Measurements from ENCODE around the gene LIN9. TPM values are rescaled to one million over a fixed set of nuclear protein-coding genes. Genes with fewer than 3 reads are reported as not detected.

Gene LIN9
- total RNA-seq, 2 donors from 2014 or later: 6.6 to 10.9 TPM

- H3K27me3 Mint-ChIP-seq: peaks cover 14 to 19% of the 10 kb centered on the region in 2 donors
- H3K4me1 Mint-ChIP-seq (ENCODE audit: low read depth in 2 of 2): peaks cover 9 to 16% of the 10 kb centered on the region in 2 donors
- peak overlapping the region; percentile 80 for H3K4me3 Mint-ChIP-seq
- no peaks in the 10 kb centered on the region for H3K9me3 Mint-ChIP-seq
- DNase-seq (ENCODE audit: low spot score) (no peak), ATAC-seq (no peak)
- H3K36me3 Mint-ChIP-seq: no peaks in the 10 kb centered on the region
- H3K27ac Mint-ChIP-seq: no peak overlapping the region
Measured at GRCh38 chr1:226309398-226310244, 657 bp upstream of the LIN9 start.

- Mint-ChIP-seq H3K4me1 (ENCODE audit: low read depth in 2 of 2) (peaks cover 9 to 20% of the 10 kb centered on the region in 2 donors), H3K36me3 (no peaks in the 10 kb centered on the region), H3K27ac (peak overlapping the region; percentile 60 to 78), H3K9me3 (no peaks in the 10 kb centered on the region), H3K4me3 (peak overlapping the region; percentile 89), H3K27me3 (peaks cover 7 to 11% of the 10 kb centered on the region in 2 donors)
- DNase-seq (ENCODE audit: low spot score) (no peak), ATAC-seq (no peak)
Measured at GRCh38 chr1:226308166-226308722, 720 bp downstream of the LIN9 start.

- Mint-ChIP-seq H3K27ac (no peak overlapping the region), H3K4me3 (no peak overlapping the region), H3K36me3 (no peaks in the 10 kb centered on the region), H3K9me3 (no peaks in the 10 kb centered on the region), H3K4me1 (ENCODE audit: low read depth in 2 of 2) (peaks cover 9 to 27% of the 10 kb centered on the region in 2 donors), H3K27me3 (peaks cover 7 to 10% of the 10 kb centered on the region in 2 donors)
- ATAC-seq (no peak), DNase-seq (ENCODE audit: low spot score) (no peak)
Measured at GRCh38 chr1:226306425-226306824, 2.5 kb downstream of the LIN9 start.

GRCh38 chr1:226305184-226305583 is 3.8 kb downstream of the LIN9 start:
- H3K36me3 Mint-ChIP-seq: no peaks in the 10 kb centered on the region
- ATAC-seq: no peak
- H3K4me1 Mint-ChIP-seq (ENCODE audit: low read depth in 2 of 2): peaks cover 9 to 26% of the 10 kb centered on the region in 2 donors
- H3K4me3 Mint-ChIP-seq: no peak overlapping the region
- H3K27me3 Mint-ChIP-seq: peaks cover 3 to 6% of the 10 kb centered on the region in 2 donors
- no peak for DNase-seq (ENCODE audit: low spot score)
- H3K27ac Mint-ChIP-seq: no peak overlapping the region
- no peaks in the 10 kb centered on the region for H3K9me3 Mint-ChIP-seq

- Mint-ChIP-seq H3K27me3 (no peaks in the 10 kb centered on the region), H3K9me3 (no peaks in the 10 kb centered on the region), H3K27ac (no peak overlapping the region), H3K4me3 (no peak overlapping the region), H3K36me3 (no peaks in the 10 kb centered on the region), H3K4me1 (ENCODE audit: low read depth in 2 of 2) (peaks cover 2 to 18% of the 10 kb centered on the region in 2 donors)
- ATAC-seq (no peak), DNase-seq (ENCODE audit: low spot score) (no peak)
Measured at GRCh38 chr1:226304291-226304955, 4.5 kb downstream of the LIN9 start.

GRCh38 chr1:226302731-226303130 is 6.2 kb downstream of the LIN9 start:
- DNase-seq (ENCODE audit: low spot score) (no peak), ATAC-seq (no peak)
- Mint-ChIP-seq H3K4me1 (ENCODE audit: low read depth in 2 of 2) (peaks cover under 1 to 18% of the 10 kb centered on the region in 2 donors), H3K27me3 (no peaks in the 10 kb centered on the region), H3K36me3 (peaks cover 4% of the 10 kb centered on the region), H3K27ac (no peak overlapping the region), H3K9me3 (no peaks in the 10 kb centered on the region), H3K4me3 (no peak overlapping the region)

GRCh38 chr1:226296911-226297310 is 12.1 kb downstream of the LIN9 start:
- no peak for ATAC-seq

GRCh38 chr1:226293553-226293920 is 15.4 kb downstream of the LIN9 start:
- ATAC-seq: no peak
- no peaks in the 10 kb centered on the region for H3K9me3 Mint-ChIP-seq
- no peak for DNase-seq (ENCODE audit: low spot score)
- H3K27me3 Mint-ChIP-seq: no peaks in the 10 kb centered on the region
- no peaks in the 10 kb centered on the region for H3K4me1 Mint-ChIP-seq (ENCODE audit: low read depth in 2 of 2)
- no peak overlapping the region for H3K4me3 Mint-ChIP-seq
- no peak overlapping the region for H3K27ac Mint-ChIP-seq
- peaks cover 9% of the 10 kb centered on the region for H3K36me3 Mint-ChIP-seq

More at GRCh38 chr1:226296911-226297310, 12.1 kb downstream of the LIN9 start:
- no peaks in the 10 kb centered on the region for H3K4me1 Mint-ChIP-seq (ENCODE audit: low read depth in 2 of 2)
- no peak overlapping the region for H3K27ac Mint-ChIP-seq
- no peaks in the 10 kb centered on the region for H3K9me3 Mint-ChIP-seq
- no peak overlapping the region for H3K4me3 Mint-ChIP-seq
- H3K36me3 Mint-ChIP-seq: peaks cover 9% of the 10 kb centered on the region
- no peak for DNase-seq (ENCODE audit: low spot score)
- H3K27me3 Mint-ChIP-seq: no peaks in the 10 kb centered on the region

- no peak overlapping the region for H3K4me3 Mint-ChIP-seq
Measured at GRCh38 chr1:226292874-226293552, 16.0 kb downstream of the LIN9 start.

GRCh38 chr1:226287587-226287986 is 21.4 kb downstream of the LIN9 start:
- no peak overlapping the region for H3K4me3 Mint-ChIP-seq
- ATAC-seq (no peak), DNase-seq (ENCODE audit: low spot score) (no peak)
- no peaks in the 10 kb centered on the region for H3K27me3 Mint-ChIP-seq
- no peaks in the 10 kb centered on the region for H3K4me1 Mint-ChIP-seq (ENCODE audit: low read depth in 2 of 2)
- no peaks in the 10 kb centered on the region for H3K9me3 Mint-ChIP-seq
- H3K36me3 Mint-ChIP-seq: no peaks in the 10 kb centered on the region
- no peak overlapping the region for H3K27ac Mint-ChIP-seq

More at GRCh38 chr1:226292874-226293552, 16.0 kb downstream of the LIN9 start:
- peaks cover 8% of the 10 kb centered on the region for H3K36me3 Mint-ChIP-seq
- H3K4me1 Mint-ChIP-seq (ENCODE audit: low read depth in 2 of 2): no peaks in the 10 kb centered on the region
- H3K27me3 Mint-ChIP-seq: no peaks in the 10 kb centered on the region
- no peak overlapping the region for H3K27ac Mint-ChIP-seq
- no peaks in the 10 kb centered on the region for H3K9me3 Mint-ChIP-seq
- no peak for ATAC-seq
- DNase-seq (ENCODE audit: low spot score): no peak

GRCh38 chr1:226281058-226281457 is 27.9 kb downstream of the LIN9 start:
- Mint-ChIP-seq H3K4me1 (ENCODE audit: low read depth in 2 of 2) (no peaks in the 10 kb centered on the region), H3K4me3 (no peak overlapping the region), H3K27me3 (no peaks in the 10 kb centered on the region), H3K27ac (no peak overlapping the region), H3K9me3 (no peaks in the 10 kb centered on the region), H3K36me3 (no peaks in the 10 kb centered on the region)
- DNase-seq (ENCODE audit: low spot score) (no peak), ATAC-seq (no peak)

- Mint-ChIP-seq H3K27ac (no peak overlapping the region), H3K36me3 (no peaks in the 10 kb centered on the region), H3K4me1 (ENCODE audit: low read depth in 2 of 2) (no peaks in the 10 kb centered on the region), H3K4me3 (no peak overlapping the region), H3K27me3 (no peaks in the 10 kb centered on the region), H3K9me3 (no peaks in the 10 kb centered on the region)
- ATAC-seq (no peak), DNase-seq (ENCODE audit: low spot score) (no peak)
Measured at GRCh38 chr1:226279498-226279897, 29.5 kb downstream of the LIN9 start.

GRCh38 chr1:226277897-226278296 is 31.1 kb downstream of the LIN9 start:
- no peaks in the 10 kb centered on the region for H3K4me1 Mint-ChIP-seq (ENCODE audit: low read depth in 2 of 2)
- ATAC-seq (no peak), DNase-seq (ENCODE audit: low spot score) (no peak)
- no peak overlapping the region for H3K27ac Mint-ChIP-seq
- no peaks in the 10 kb centered on the region for H3K27me3 Mint-ChIP-seq
- H3K36me3 Mint-ChIP-seq: no peaks in the 10 kb centered on the region
- no peak overlapping the region for H3K4me3 Mint-ChIP-seq
- H3K9me3 Mint-ChIP-seq: no peaks in the 10 kb centered on the region

Data from natural killer cell treated with Interleukin-12 subunit alpha and Interleukin-12 subunit beta and Interleukin-15 and Interleukin-18, amount 100 ng/mL, for 72 hours (primary cell).